ENCODE results near the gene PIK3C3.
"Not testable (repeated sequence)": the region's sequence is repeated elsewhere in the genome, so short reads cannot be mapped to it uniquely, and the experiment has no call there.

PIK3C3 gene

GRCh38 chr18:42072407-42072806 is 117.4 kb downstream of the PIK3C3 start:
- no peak for DNase-seq (ENCODE audit: low read depth in 2 of 2)

- DNase-seq (ENCODE audit: low read depth in 2 of 2) = no peak
Measured at GRCh38 chr18:42074704-42075103, 119.7 kb downstream of the PIK3C3 start.

DNA sequence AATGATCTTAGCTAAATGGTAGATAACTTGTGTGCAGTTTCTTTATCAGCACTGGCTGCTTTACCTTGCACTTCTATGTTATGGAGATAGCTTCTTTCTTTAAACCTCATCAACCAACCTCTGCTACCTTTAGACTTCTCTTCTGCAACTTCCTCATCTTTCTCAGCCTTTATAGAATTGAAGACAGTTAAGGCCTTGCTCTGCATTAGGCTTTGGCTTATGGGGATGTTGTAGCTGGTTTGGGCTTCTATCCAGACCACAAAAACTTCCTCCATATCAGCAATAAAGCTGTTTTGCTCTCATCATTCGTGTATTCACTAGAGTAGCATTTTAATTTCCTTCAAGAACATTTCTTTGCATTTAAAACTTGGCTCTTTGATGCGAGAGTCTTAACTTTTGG is 123.7 kb downstream of the PIK3C3 start:
- no peak for DNase-seq (ENCODE audit: low read depth in 2 of 2)

DNA sequence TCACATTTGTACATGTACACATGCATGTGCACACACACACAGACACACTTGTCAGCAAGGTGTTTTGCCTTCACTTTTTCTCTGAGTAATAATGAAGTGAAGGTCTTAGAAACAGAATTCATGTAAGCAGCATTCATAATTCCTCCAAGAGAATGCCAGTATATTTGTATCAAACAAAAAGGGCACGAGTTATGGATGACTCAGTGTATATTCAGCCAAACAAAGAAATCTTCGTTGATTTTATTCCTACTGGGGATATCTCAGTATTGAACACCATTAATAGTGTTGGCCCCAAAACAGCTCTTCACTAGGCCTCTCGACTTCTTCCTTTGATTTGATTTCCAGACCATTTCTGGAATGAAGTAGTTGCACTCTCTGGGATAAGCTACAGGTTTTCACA is 125.3 kb downstream of the PIK3C3 start:
- DNase-seq (ENCODE audit: low read depth in 2 of 2) = no peak

DNA sequence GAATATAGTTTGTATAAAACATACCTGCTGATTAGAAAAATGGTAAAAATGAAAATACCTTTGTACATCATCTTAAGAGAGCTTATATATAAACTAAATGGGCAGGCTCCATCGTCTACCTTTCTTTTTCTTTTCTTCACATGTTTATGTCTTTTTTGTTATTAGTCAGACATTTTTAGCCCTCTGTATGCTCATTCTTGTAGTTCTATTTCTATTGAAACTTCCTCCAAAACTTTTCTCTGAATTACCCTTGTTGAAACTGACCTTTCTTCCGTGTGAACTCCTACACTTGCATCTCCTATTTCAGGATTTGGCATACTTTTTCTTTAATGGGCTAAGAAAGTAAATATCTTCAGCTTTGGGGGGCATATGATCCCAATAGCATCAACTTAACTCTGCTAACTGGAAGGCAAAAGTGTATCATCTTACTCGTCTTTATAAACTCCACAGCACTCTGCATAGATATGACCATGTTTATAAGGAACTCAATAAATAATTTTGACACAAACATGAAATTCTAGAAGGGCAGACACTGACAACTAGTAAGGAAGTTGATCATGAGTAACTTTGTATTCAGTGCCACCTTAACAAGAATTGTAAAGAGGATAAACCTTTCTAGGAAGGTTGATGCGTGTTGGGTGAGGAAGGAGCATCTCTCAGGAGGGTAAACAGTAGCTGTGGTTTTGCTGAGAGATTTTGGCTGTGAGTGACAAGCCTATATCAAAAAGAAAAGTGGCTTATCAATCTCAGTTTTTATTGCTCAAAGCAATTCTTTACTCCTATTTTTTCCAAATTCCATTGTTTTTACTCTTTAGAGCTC is 127.6 kb downstream of the PIK3C3 start:
- no peak for DNase-seq (ENCODE audit: low read depth in 2 of 2)

DNA sequence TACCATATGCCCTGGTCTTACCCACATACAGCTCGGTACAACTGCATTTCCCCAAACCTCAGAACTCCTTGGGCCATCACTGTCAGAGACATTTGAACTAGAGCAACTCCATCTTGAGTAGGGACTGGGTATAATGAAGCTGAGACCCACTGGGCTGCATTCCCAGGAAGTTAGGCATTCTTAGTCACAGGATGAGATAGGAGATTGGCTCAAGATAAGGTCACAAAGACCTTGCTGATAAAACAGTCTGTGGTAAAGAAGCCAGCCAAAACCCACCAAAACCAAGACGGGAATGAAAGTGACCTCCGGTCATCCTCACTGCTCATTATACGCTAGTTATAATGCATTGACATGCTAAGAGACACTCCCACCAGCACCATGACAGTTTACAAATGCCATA is 131.3 kb downstream of the PIK3C3 start:
- DNase-seq (ENCODE audit: low read depth in 2 of 2) = no peak

DNA sequence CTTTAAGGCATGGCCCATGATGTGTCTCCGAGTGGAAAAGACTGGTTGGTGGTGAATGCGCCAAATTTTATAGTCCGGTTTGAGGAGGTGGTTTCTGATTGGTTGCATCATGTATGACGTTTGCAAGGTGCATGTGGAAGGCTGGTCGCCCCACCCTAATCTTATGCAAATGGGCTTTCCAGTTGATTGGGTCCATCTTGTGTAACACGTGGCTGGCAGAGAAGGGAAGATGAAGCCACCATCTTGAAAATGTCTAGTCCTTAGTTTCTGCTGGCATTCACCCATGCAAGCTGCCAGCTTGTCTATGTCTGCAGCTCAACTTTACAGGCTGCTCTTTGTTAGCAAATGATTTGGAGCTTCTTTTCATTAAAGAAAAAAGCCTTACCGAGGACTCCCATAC is 132.2 kb downstream of the PIK3C3 start:
- DNase-seq (ENCODE audit: low read depth in 2 of 2) = no peak

DNA sequence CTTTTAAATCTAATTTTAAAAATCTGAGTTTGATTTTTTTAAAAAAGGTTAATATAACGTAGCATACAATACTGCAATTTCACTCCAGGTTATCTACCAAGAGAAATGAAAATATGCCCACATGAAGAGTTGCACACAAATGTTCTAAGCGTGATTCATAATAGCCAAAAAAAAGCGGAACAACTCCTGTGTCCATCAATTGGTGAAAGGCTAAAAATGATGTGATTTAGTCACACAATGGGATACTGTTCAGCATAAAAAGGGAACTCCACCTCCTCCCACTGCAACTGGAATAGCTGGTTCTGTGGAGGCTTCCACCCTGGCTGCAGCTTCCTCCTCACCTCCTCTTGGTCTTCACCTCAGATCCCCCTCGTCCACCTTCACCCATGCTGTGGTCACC is 132.8 kb downstream of the PIK3C3 start:
- DNase-seq (ENCODE audit: low read depth in 2 of 2) = no peak

DNA sequence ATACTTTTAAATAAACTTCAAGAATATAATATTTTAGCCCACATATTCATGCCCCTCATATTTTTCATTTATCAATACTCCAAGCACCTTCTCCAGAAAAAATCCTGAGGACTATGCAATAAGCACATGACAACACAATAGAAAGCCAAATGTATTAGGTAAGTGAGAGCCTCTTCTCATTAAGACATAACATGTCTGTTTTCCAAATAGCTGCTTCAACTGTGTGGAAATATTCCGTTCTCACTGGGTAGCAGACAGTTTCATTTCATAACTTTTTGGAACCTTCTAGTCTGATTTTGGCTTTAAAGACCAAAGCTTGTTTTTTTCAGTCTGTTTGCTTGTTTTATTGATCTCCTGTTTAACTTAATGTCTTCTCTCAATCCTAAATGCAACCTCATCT is 137.8 kb downstream of the PIK3C3 start:
- DNase-seq (ENCODE audit: low read depth in 2 of 2) = no peak

DNA sequence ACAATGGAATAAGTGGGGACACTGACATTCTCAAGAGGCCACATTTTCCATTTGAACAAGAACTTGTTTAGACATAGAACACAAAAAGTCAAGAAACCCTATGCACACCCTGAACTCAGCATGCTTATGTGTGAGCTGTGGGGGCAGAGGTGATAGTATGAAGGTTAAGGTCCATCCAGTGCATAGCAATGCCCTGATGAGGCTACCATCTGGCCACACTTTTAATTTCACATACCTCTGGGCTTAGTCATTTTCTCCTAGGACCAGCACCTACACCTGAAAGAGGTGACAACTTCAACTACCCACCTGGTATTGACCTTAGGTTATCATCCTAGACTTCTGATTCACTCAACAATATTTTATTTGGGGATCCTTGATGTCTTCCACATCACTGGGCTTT is 139.8 kb downstream of the PIK3C3 start:
- DNase-seq (ENCODE audit: low read depth in 2 of 2) = no peak

DNA sequence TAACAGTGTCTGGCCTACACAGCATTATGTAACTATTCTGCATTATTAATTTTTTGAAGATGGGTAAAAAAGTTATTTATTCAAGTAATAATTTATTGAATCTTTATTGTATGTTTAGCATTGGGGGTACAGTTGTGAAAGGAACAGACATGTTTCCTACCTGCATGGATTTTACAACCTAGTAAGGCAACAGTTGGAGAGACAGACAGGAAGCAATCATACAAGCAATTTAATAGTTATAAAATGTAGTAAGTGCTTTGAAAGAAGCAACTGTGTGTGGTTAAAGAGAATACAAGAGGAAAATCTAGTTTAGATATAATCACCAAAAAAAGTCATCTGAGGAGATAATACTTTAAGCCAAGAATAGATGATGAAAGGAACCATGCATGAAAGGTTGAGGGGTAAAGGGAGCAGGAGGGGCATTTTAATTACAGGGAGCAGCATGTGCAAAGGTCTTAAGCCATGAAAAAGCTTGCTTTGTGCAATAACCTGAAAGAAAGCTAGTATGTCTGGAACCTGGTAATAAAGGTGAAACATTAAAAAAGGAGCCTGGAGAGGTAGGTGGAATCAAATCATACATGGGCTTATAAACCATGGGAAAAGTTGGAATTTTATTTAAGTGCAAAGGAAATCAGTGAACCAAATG is 140.8 kb downstream of the PIK3C3 start:
- DNase-seq (ENCODE audit: low read depth in 2 of 2) = no peak

- no peak for DNase-seq (ENCODE audit: low read depth in 2 of 2)
Measured at GRCh38 chr18:42100248-42100647, 145.2 kb downstream of the PIK3C3 start.

DNA sequence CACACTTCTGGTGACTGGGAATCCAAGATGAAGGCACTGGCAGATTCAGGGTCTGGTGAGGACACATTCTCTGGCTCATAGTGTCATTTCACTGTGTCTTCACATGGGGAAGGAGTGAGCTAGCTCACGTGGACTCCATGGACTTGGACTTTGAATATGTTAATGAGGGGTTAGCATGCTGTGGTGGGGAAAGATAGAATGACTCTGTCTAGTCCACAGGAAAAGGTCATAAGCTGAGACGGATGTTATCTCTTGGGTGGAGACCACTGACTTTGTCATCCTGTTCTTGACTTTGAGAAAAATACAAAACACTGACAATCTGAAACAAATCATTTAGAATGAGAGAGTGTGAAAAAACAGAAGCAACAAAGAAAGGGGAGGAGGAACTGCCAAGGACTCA is 145.9 kb downstream of the PIK3C3 start:
- DNase-seq (ENCODE audit: low read depth in 2 of 2) = no peak

DNA sequence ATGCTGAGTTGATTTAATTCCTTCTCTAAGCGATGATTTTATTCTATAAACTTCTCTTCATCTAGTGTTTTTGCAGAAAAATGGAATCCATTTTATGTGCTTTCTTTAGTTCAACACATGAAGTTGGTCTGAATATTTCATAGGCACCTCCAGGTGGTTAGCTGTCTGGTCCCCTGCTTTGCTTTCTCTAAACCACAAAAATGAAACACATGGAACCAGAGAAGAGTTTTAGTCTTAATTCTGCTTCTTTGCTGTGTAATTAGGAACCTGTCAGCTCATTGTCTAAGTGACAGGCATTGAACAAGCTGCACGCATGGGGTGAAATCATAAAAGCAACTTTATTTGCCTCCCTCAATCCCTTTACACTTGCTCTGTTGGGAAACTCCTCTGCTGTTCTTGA is 150.4 kb downstream of the PIK3C3 start:
- no peak for DNase-seq (ENCODE audit: low read depth in 2 of 2)

- no peak for DNase-seq (ENCODE audit: low read depth in 2 of 2)
Measured at GRCh38 chr18:42106784-42107183, 151.8 kb downstream of the PIK3C3 start.

DNA sequence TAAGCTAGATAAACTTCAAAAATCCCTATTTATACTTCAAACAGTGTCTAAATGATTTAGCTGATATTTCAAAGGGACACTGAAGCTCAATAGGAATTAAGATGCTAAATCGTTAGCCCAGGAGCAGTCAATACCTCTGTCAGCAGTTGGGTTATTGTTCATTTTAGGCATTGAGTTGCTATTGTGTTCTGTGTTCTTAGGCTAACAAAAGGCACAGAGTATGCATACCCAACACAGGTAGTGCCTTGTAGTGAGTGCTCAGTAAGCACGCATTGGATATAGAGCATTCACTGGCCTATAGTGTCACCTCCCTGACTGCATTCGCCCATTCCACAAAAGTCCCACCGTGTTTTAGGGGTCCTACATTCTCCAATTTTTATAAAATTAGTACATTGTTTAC is 152.3 kb downstream of the PIK3C3 start:
- DNase-seq (ENCODE audit: low read depth in 2 of 2) = no peak

GRCh38 chr18:42107691-42108450 is 152.8 kb downstream of the PIK3C3 start:
- DNase-seq (ENCODE audit: low read depth in 2 of 2) = no peak

- not testable (repeated sequence) for DNase-seq (ENCODE audit: low read depth in 2 of 2)
Measured at GRCh38 chr18:42112147-42112546, 157.1 kb downstream of the PIK3C3 start.

DNA sequence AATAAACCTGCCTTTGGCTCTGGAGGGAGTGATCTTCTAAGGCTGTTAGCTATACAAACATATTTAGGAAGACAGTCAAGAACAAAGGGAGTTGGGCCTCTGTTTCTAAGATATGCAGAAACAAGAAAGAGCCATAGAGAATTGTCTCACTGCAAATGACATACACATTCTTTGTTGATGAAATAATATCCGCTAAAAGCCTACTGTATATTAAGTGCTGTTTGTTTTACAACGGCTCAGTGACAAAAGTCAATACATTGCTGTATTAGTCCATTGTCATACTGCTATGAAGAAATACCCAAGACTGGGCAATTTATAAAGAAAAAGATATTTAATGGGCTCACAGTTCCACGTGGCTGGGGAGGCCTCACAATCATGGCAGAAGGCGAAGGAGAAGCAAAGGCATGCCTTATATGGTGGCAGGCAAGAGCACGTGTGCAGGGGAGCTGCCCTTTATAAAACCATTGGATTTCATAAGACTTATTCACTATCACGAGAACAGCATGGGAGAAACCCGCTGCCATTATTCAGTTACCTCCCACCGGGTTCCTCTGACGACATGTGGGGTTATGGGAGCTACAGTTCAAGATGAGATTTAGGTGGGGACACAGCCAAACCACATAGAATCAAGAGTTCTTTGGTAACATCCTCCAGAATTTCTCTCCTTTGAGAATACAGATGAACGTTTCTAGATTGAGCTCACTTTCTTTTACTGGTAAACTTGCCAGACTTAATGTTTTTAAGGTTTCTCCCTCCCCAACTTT is 157.8 kb downstream of the PIK3C3 start:
- DNase-seq (ENCODE audit: low read depth in 2 of 2) = no peak

- DNase-seq (ENCODE audit: low read depth in 2 of 2) = no peak
Measured at GRCh38 chr18:42113529-42114191, 158.6 kb downstream of the PIK3C3 start.

- peak; percentile 16 to 43 for DNase-seq (ENCODE audit: low read depth in 2 of 2)
Measured at GRCh38 chr18:42114310-42114943, 159.4 kb downstream of the PIK3C3 start.

Measured in stimulated activated CD4-positive, alpha-beta T cell treated with anti-CD3 and anti-CD28 coated beads, Interleukin-1b, Interleukin-23, amount 100 ng/mL, for 4 hours (primary cell).